Psoas muscle (tissue), 8 donors: ENCODE results near the gene BCAS1. TPM values are rescaled to one million over a fixed set of nuclear protein-coding genes. Genes with fewer than 3 reads are reported as not detected.

Source experiments
- ATAC-seq, 4 donors: fragments of 200-7000 bp; cut with Tn5 transposase; one replicate each; pipeline ENCODE4 v1.9.1; 2020; ENCODE audit warnings: moderate library complexity in 3 of 4, mild to moderate bottlenecking in 2 of 4
- DNase-seq, 2 donors: peaks; one replicate each; pipeline ENCODE4 v3.0.0-alpha.2; 2020
- H3K27ac ChIP-seq: fragments of 200-600 bp; one replicate; pipeline ENCODE4 v1.8.0; 2022
- H3K27me3 ChIP-seq, 3 donors: fragments of 200-600 bp in 1 of 3; one replicate each; pipeline versions ENCODE4 v1.6.1 to v1.8.0; 2013 to 2022; ENCODE audit warnings: low read length in 2 of 3, mild to moderate bottlenecking in 2 of 3, moderate library complexity in 1 of 3; ENCODE audit not compliant: insufficient read depth in 3 of 3
- H3K36me3 ChIP-seq, 2 donors: fragments of 200-600 bp in 1 of 2; one replicate each; pipeline versions ENCODE4 v1.6.1 to v1.8.0; 2013 to 2022; ENCODE audit warnings: low read depth in 1 of 2, mild to moderate bottlenecking in 1 of 2, moderate library complexity in 1 of 2; ENCODE audit not compliant: insufficient read depth in 1 of 2
- H3K4me1 ChIP-seq: fragments of 200-600 bp; one replicate; pipeline ENCODE4 v1.8.0; 2022
- H3K4me3 ChIP-seq: fragments of 200-600 bp; one replicate; pipeline ENCODE4 v1.8.0; 2022; ENCODE audit warnings: mild to moderate bottlenecking
- H3K9me3 ChIP-seq: fragments of 200-600 bp; one replicate; pipeline ENCODE4 v1.8.0; 2022
- WGBS, 3 donors: extraction: QIAGEN DNeasy Blood & Tissue Kit; methylation state at CpG; one replicate each; pipeline versions ENCODE4 v1.1.6 to v1.1.7; 2013; 5-methylcytosine and 5-hydroxymethylcytosine counted together
- intact Hi-C, 2 donors: fragments of 100-400 bp; cut with DNase I; formaldehyde crosslinking; loops; one replicate each; pipeline versions ENCODE4 v1.11.0 to v1.14.2; 2022
- polyA plus RNA-seq, 3 donors: library from polyadenylated mRNA; stranded (reverse); fragments of 200-250 nt; gene quantifications; one replicate each; pipeline ENCODE4 v1.2.3, GENCODE V29; 2013
- total RNA-seq, 4 donors: library from RNA; stranded (reverse); fragmentation: NEBNext Ultra II Directional in 2 of 4; extraction: Animal tissue kit (Norgen Biotek cat#: 25700) in 2 of 4; gene quantifications; one replicate each; pipeline versions ENCODE4 v1.2.1 to v1.2.4, GENCODE V29; 2021 to 2023
- TF ChIP-seq, protein P1 (sequence below): fragments of 200-600 bp; IDR thresholded peaks from one replicate; pipeline ENCODE4 v1.8.0; 2022; ENCODE audit warnings: antibody characterized with exemption
- donor health status: healthy with polysubstance abuse.
- donor health status: DM: no; HTN: no; CAD: no; lungs with moderate emphysema.
- donor health status: Bipolar disorder and iron deficiency.
- donor health status: healthy.
- donor health status: DM: yes; HTN: yes; CAD: no.
- donor health status: DM: no; HTN: no; CAD: no.
- donor health status: DM: no; HTN: no; CAD: no.
- donor health status: DM: yes; HTN: yes; CAD: no.

BCAS1 gene
- total and polyA plus RNA-seq, 7 donors, result 0.01 to 0.26 (median 0.16) TPM; not detected in 2

DNA sequence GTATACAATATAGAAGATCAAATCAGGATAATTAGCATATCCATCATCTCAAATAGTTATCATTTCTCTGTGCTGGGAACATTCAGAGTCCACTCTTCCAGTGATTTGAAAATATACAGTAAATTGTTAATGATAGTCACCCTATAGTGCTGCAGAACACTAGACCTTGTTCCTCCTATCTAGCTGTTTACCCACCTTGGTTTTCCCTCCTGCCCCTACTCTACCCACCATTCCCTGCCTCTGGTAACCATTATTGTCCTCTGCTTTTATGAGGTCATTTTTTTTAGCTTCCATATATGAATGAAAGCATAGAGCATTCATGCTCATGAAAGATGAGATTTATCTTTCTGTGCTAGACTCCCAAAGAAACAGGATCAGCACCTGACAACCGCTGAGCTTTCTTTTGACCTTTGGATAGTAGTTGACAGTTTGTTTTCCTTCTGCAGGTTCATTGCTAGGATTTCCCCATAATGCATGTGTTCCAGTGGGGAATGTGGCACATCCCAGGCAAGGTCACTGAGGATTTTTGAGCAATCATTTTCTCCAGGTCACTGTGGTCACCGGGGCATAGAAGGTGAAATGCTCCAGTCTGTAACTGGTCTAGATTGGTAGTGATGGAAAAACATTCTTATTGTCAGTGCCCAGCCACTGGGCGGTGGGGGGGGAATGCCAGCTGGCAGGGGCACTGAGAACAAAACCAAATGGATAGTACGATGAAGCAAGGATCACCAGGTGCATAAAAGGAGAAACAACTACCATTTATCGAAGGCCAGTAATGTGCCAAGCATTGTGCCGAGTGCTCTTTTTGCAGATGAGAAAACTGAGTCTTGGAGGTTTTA, 33.6 kb upstream of the BCAS1 start:
- WGBS, 3 donors, result 59 to 76% (median 73%) methylated on average over 6 of the region's 6 CpGs
- intact Hi-C loops, result no loop called here
- Histone ChIP-seq H3K9me3 (no peaks in the 10 kb centered on the region), H3K36me3 (no peaks in the 10 kb centered on the region), H3K27me3 (no peaks in the 10 kb centered on the region), H3K4me3 (no peak overlapping the region), H3K4me1 (no peaks in the 10 kb centered on the region), H3K27ac (no peak overlapping the region)
- no peak for ATAC-seq
- TF ChIP-seq, protein P1, sequence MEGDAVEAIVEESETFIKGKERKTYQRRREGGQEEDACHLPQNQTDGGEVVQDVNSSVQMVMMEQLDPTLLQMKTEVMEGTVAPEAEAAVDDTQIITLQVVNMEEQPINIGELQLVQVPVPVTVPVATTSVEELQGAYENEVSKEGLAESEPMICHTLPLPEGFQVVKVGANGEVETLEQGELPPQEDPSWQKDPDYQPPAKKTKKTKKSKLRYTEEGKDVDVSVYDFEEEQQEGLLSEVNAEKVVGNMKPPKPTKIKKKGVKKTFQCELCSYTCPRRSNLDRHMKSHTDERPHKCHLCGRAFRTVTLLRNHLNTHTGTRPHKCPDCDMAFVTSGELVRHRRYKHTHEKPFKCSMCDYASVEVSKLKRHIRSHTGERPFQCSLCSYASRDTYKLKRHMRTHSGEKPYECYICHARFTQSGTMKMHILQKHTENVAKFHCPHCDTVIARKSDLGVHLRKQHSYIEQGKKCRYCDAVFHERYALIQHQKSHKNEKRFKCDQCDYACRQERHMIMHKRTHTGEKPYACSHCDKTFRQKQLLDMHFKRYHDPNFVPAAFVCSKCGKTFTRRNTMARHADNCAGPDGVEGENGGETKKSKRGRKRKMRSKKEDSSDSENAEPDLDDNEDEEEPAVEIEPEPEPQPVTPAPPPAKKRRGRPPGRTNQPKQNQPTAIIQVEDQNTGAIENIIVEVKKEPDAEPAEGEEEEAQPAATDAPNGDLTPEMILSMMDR, result no peak
- no peak for DNase-seq

DNA sequence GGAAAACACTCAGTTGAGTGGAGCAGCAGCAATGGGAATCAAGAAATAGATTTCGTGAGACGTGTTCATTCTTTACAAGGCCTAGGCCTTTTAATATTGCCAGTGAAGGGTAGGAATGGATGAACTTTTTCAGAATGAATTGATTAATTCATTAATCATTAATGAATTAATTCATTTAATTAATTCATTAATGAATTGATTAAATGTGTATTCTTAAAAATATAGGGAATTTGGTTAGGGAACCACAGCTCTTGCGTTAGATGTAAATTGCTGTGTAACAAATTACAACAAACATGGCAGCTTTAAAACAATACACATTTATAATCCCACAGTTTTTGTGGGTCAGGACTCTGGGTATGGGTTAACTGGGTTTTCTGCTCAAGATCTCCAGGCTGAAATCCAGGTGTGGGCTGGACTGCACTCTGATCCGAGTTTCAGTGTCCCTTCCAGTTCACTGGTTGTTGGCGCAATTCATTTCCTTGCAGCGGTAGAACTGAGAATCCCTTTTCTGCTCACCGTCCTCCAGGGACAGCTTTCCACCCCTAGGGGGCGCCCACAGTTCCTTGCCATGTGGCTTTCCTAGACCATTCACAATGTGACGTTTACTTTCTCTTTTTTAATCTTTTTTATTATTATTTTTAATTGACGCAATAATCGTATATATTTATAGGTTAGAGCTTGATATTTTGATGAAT, 32.8 kb upstream of the BCAS1 start:
- no peak overlapping the region for H3K27ac ChIP-seq
- H3K4me1 ChIP-seq, result no peaks in the 10 kb centered on the region
- ATAC-seq (peak in 1 of 4 donors; percentile 48), DNase-seq (peak; percentile 53 to 78)
- H3K9me3 ChIP-seq, result no peaks in the 10 kb centered on the region
- no peaks in the 10 kb centered on the region for H3K27me3 ChIP-seq
- TF ChIP-seq, protein P1, result peak; percentile 58
- WGBS, 3 donors, result 54 to 63% (median 57%) methylated on average over 11 of the region's 11 CpGs
- intact Hi-C loops, result no loop called here
- H3K36me3 ChIP-seq, result no peaks in the 10 kb centered on the region
- H3K4me3 ChIP-seq, result no peak overlapping the region

DNA sequence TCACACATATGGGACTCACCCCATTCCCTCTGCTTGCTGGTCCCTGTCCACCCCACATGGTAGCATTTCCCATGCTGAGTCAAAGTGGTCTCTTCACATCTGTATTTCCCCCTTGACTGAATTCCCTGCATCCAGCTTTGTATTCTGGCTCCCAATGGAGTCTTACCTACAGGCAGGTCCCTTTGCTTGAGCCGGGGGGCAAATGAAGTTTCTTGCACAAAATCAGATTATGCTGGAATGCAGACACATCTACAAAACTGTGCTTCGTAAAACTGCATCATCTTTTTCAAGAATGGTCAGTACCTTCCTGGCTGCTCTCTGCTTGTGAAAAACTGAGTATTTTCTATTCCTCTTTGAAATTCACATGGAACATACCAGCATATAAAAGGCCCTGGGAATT, 32.1 kb upstream of the BCAS1 start:
- H3K4me1 ChIP-seq, result no peaks in the 10 kb centered on the region
- DNase-seq (no peak), ATAC-seq (no peak)
- H3K9me3 ChIP-seq, result no peaks in the 10 kb centered on the region
- 96 to 99% (median 98%) methylated on average over 2 of the region's 2 CpGs for WGBS, 3 donors
- no peak overlapping the region for H3K4me3 ChIP-seq
- intact Hi-C loops, result no loop called here
- TF ChIP-seq, protein P1, result no peak
- H3K27ac ChIP-seq, result no peak overlapping the region
- H3K36me3 ChIP-seq, result no peaks in the 10 kb centered on the region
- no peaks in the 10 kb centered on the region for H3K27me3 ChIP-seq

DNA sequence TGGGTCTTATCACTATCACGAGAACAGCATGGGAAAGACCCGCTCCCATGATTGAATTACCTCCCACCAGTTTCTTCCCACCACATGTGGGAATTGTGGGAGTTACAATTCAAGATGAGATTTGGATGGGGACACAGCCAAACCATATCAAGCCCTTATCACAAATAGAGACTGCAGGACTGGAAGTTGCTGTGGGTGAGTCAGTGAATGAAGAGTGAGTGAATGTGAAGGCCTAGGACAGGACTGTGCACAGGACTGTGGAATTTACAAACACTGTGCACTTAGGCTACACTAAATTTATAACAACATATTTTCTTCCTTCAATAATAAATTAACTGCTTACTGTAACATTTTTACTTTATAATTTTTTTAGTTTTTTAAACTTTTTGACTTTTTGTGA, 30.2 kb upstream of the BCAS1 start:
- H3K4me1 ChIP-seq, result no peaks in the 10 kb centered on the region
- H3K9me3 ChIP-seq, result no peaks in the 10 kb centered on the region
- WGBS, 3 donors, result 87 to 96% (median 93%) methylated on average over 2 of the region's 2 CpGs
- no peak for DNase-seq
- TF ChIP-seq, protein P1, result no peak
- no peak overlapping the region for H3K4me3 ChIP-seq
- H3K27me3 ChIP-seq, result no peaks in the 10 kb centered on the region
- intact Hi-C loops, result loop anchor here in 1 of 2 donors (2.0 kb wide), 1 partner anchor 98 kb away; no protein-coding TSS in a partner anchor
- ATAC-seq, result no peak
- no peak overlapping the region for H3K27ac ChIP-seq
- H3K36me3 ChIP-seq, result no peaks in the 10 kb centered on the region
